Muscle layer of colon (tissue), 2 donors: ENCODE results near the gene KHSRP.

Experiments
- H3K27ac ChIP-seq: one replicate; pipeline ENCODE4 v1.7.0; 2013; ENCODE audit warnings: low read depth, mild to moderate bottlenecking, low read length, moderate library complexity
- H3K27me3 ChIP-seq, 2 donors: one replicate each; pipeline ENCODE4 v1.7.0; 2013; ENCODE audit warnings: low read length in 2 of 2, mild to moderate bottlenecking in 2 of 2; ENCODE audit not compliant: insufficient read depth in 2 of 2, control insufficient read depth in 1 of 2
- H3K36me3 ChIP-seq: one replicate; pipeline ENCODE4 v1.7.0; 2013; ENCODE audit warnings: mild to moderate bottlenecking, low read length; ENCODE audit not compliant: insufficient read depth
- H3K4me1 ChIP-seq: one replicate; pipeline ENCODE4 v1.7.0; 2013; ENCODE audit warnings: mild to moderate bottlenecking, low read length; ENCODE audit not compliant: insufficient read depth
- H3K4me3 ChIP-seq, 2 donors: one replicate each; pipeline ENCODE4 v1.7.0; 2013; ENCODE audit warnings: low read length in 2 of 2, low read depth in 1 of 2, mild to moderate bottlenecking in 1 of 2, moderate library complexity in 1 of 2
- H3K9ac ChIP-seq: one replicate; pipeline ENCODE4 v1.7.0; 2013; ENCODE audit warnings: low read length
- H3K9me3 ChIP-seq: one replicate; pipeline ENCODE4 v1.7.0; 2013; ENCODE audit warnings: mild to moderate bottlenecking, low read length
- donor health status: abdominal sarcoma.
- donor health status: Adenocarcinoma of cecum.

Gene KHSRP

GRCh38 chr19:6427131-6427530, 2.5 kb upstream of the KHSRP start:
- Histone ChIP-seq H3K9ac (no peak overlapping the region), H3K27ac (no peak overlapping the region), H3K4me3 (no peak overlapping the region), H3K4me1 (peaks cover 23% of the 10 kb centered on the region), H3K9me3 (no peaks in the 10 kb centered on the region), H3K27me3 (no peaks in the 10 kb centered on the region), H3K36me3 (no peaks in the 10 kb centered on the region)

- peaks cover 28% of the 10 kb centered on the region for H3K4me1 ChIP-seq
- no peak overlapping the region for H3K9ac ChIP-seq
- peak overlapping the region; percentile 7 to 41 for H3K4me3 ChIP-seq
- H3K36me3 ChIP-seq = peaks cover 2% of the 10 kb centered on the region
- H3K27ac ChIP-seq = peak overlapping the region; percentile 61
- no peaks in the 10 kb centered on the region for H3K9me3 ChIP-seq
- H3K27me3 ChIP-seq = no peaks in the 10 kb centered on the region
Observed at GRCh38 chr19:6425732-6426620, 1.4 kb upstream of the KHSRP start.

- H3K9ac ChIP-seq = no peak overlapping the region
- H3K27me3 ChIP-seq = no peaks in the 10 kb centered on the region
- no peaks in the 10 kb centered on the region for H3K9me3 ChIP-seq
- peaks cover 28% of the 10 kb centered on the region for H3K4me1 ChIP-seq
- H3K36me3 ChIP-seq = peaks cover 10% of the 10 kb centered on the region
- H3K27ac ChIP-seq = peak overlapping the region; percentile 61
- peak overlapping the region; percentile 7 to 41 for H3K4me3 ChIP-seq
Observed at GRCh38 chr19:6424939-6425731, 524 bp upstream of the KHSRP start.

- peak overlapping the region; percentile 44 for H3K9ac ChIP-seq
- peaks cover 28% of the 10 kb centered on the region for H3K4me1 ChIP-seq
- no peaks in the 10 kb centered on the region for H3K9me3 ChIP-seq
Observed at GRCh38 chr19:6423499-6424194, 964 bp downstream of the KHSRP start.

GRCh38 chr19:6421075-6422014, 3.3 kb downstream of the KHSRP start:
- no peak overlapping the region for H3K4me3 ChIP-seq
- H3K9ac ChIP-seq = no peak overlapping the region
- no peaks in the 10 kb centered on the region for H3K27me3 ChIP-seq
- H3K27ac ChIP-seq = no peak overlapping the region
- H3K36me3 ChIP-seq = peaks cover 48% of the 10 kb centered on the region
- H3K4me1 ChIP-seq = peaks cover 28% of the 10 kb centered on the region
- no peaks in the 10 kb centered on the region for H3K9me3 ChIP-seq

More at GRCh38 chr19:6423499-6424194, 964 bp downstream of the KHSRP start:
- peak overlapping the region; percentile 96 to 99 for H3K4me3 ChIP-seq
- H3K27ac ChIP-seq = peak overlapping the region; percentile 73
- H3K27me3 ChIP-seq = no peaks in the 10 kb centered on the region
- peaks cover 25% of the 10 kb centered on the region for H3K36me3 ChIP-seq

GRCh38 chr19:6418562-6418932, 6.1 kb downstream of the KHSRP start:
- H3K27ac ChIP-seq = no peak overlapping the region
- no peaks in the 10 kb centered on the region for H3K9me3 ChIP-seq
- no peak overlapping the region for H3K4me3 ChIP-seq
- H3K9ac ChIP-seq = no peak overlapping the region
- H3K27me3 ChIP-seq = no peaks in the 10 kb centered on the region
- peaks cover 19% of the 10 kb centered on the region for H3K4me1 ChIP-seq
- peaks cover 61% of the 10 kb centered on the region for H3K36me3 ChIP-seq

GRCh38 chr19:6417713-6418561, 6.7 kb downstream of the KHSRP start:
- Histone ChIP-seq H3K4me1 (peaks cover 13% of the 10 kb centered on the region), H3K27ac (no peak overlapping the region), H3K4me3 (no peak overlapping the region), H3K9me3 (no peaks in the 10 kb centered on the region), H3K9ac (no peak overlapping the region), H3K27me3 (no peaks in the 10 kb centered on the region), H3K36me3 (peaks cover 61% of the 10 kb centered on the region)

GRCh38 chr19:6416658-6417405, 7.8 kb downstream of the KHSRP start:
- H3K9me3 ChIP-seq = no peaks in the 10 kb centered on the region
- H3K4me1 ChIP-seq = peaks cover 2% of the 10 kb centered on the region
- H3K27ac ChIP-seq = no peak overlapping the region
- peaks cover 61% of the 10 kb centered on the region for H3K36me3 ChIP-seq
- no peak overlapping the region for H3K9ac ChIP-seq
- no peaks in the 10 kb centered on the region for H3K27me3 ChIP-seq
- H3K4me3 ChIP-seq = no peak overlapping the region

GRCh38 chr19:6415591-6416190, 8.9 kb downstream of the KHSRP start:
- H3K27ac ChIP-seq = no peak overlapping the region
- H3K36me3 ChIP-seq = peaks cover 56% of the 10 kb centered on the region
- H3K4me1 ChIP-seq = no peaks in the 10 kb centered on the region
- H3K27me3 ChIP-seq = no peaks in the 10 kb centered on the region
- no peak overlapping the region for H3K4me3 ChIP-seq
- no peak overlapping the region for H3K9ac ChIP-seq
- no peaks in the 10 kb centered on the region for H3K9me3 ChIP-seq
